HG02852 (cell line): ENCODE results near the gene CEMP1.

Experiments used
- ATAC-seq: cut with Tn5 transposase; IDR thresholded peaks from one replicate; pipeline ENCODE4 v1.9.1; 2021; ENCODE audit warnings: mild to moderate bottlenecking, moderate library complexity; ENCODE audit not compliant: unreplicated experiment

The CEMP1 gene

DNA sequence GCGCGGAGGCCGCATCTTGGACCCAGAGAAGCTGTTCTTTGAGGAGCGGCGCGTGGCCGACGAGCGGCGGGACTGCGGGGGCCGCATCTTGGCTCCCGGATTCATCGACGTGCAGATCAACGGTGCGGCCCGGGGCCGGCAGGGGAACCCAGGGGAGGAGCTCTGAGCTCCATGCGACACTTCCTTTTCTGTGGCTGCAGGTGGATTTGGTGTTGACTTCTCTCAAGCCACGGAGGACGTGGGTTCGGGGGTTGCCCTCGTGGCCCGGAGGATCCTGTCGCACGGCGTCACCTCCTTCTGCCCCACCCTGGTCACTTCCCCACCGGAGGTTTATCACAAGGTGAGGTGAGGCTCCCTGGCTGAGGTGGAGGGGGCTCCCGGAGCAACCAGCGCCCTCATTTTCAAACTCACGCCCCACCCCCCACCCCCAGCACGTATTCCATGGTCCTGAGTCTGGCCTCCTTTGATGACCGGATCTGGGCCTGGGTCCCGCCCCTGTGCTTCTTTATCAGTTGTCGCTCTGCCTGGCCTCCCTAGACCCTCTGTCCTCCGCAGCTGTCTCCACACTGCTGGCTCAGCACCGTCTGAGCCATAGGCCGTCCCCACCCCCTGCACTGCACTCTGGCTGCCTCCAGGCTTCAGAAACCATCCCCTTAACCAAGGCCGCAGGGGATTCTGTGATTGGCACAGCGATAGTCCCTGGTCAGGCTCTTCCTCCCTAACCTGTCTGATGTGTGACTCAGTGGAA is 10.2 kb downstream of the CEMP1 start:
- ATAC-seq = no peak

DNA sequence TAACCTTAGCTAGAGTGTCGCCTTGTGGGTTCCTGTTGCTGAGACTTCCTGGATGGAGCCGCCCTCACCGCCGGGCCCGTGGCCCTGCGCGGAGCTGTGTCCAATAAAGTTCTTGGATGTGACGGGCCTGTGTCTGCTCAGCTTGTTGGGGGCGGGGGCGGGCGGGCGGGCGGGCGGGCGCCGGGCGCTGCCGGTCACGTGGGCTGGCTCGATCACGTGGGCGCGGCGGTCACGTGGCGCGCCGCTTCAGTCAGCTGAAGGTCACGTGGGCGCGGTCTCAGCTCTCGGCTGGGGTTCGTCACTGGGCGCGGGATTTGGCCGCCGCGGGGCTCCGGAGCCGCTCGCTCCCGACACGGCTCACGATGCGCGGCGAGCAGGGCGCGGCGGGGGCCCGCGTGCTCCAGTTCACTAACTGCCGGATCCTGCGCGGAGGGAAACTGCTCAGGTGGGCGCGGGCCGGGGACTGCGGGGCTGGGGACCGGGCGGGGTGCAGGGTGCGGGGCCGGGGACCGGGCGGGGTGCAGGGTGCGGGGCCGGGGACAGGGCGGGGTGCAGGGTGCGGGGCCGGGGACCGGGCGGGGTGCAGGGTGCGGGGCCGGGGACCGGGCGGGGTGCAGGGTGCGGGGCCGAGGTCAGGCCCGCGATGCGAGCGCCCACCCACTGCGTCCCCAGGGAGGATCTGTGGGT is 11.0 kb downstream of the CEMP1 start, which contains the start of gene AMDHD2:
Gene AMDHD2, plus strand, starts transcription at position 275 of the 687 bp plus-strand sequence. Its CDS starts 88 bp downstream, at position 363.
- ATAC-seq = no peak

DNA sequence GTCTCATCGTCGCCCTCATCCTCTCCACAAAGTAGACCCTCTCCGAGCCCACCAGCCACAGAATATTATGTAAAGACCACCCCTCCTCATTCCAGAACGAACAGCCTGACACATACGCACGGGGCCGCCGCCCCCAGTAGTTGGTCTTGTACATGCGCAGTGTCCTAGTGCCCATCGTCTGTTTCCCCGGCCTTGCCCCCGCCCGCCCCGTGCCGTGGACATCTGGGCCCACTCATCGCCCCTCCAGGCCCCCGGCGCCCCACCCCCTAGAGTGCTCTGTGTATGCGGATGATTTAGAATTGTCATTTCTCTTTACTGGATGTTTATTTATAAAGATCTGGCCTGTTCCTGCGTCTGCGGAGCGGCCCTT is 11.5 kb downstream of the CEMP1 start:
- ATAC-seq = no peak

DNA sequence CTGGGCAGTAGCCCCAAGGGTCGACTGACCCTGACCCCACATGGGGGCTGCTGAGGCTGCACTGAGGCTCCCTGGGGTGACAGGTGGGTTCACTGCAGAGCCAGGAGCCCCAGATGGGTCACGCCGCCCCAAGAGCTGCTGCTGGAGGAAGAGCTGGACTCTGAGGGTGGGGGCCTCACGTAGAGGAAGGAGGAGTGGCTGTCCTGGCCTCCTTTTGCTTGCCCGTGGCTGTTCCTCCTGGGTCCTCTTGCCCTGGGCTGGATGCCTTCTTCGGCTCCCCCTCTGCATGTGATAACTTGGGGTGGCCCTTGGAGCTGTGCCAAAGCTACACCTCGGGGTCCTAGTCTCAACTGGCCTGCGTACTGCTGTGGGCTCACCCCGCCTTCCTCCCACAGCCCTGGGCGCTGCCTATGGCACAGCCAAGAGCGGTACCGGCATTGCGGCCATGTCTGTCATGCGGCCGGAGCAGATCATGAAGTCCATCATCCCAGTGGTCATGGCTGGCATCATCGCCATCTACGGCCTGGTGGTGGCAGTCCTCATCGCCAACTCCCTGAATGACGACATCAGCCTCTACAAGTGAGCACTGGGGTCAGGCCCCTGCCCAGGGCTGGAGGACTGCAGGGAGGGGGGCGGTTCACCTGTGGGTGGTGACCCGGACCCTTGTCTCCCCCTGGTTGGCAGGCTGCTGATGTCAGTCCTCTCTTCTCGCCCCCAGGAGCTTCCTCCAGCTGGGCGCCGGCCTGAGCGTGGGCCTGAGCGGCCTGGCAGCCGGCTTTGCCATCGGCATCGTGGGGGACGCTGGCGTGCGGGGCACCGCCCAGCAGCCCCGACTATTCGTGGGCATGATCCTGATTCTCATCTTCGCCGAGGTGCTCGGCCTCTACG is 12.1 kb downstream of the CEMP1 start:
- ATAC-seq = no peak

DNA sequence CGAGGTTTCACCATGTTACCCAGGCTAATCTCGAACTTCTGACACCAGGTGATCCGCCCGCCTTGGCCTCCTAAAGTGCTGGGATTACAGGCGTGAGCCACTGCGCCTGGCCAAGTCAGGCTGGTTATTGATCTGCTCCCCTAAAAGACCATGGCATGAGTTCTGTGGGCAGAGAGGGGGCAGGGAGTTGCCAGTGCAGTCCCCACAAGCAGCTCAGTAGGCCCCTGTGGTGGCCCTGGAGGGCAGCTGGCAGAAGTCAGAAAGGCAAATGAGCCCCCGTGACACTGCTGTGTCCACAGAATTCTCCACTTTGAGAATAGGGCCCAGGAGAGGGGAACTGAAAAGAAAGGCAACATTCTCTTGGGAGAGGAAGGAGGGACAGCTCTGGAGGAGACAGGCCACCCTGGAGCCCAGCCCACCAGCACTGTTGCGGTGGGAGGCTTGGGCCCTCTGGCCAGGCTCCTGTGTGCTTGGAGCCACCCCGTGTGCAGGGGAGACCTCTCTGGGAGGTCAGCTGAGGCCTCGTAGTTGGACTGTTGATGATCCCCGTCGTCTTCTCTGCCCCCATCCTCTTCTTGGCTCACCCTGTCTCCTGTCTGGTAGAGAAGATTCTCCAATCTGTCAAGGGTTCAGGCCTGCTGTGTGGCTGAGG is 13.1 kb downstream of the CEMP1 start:
- ATAC-seq = no peak

DNA sequence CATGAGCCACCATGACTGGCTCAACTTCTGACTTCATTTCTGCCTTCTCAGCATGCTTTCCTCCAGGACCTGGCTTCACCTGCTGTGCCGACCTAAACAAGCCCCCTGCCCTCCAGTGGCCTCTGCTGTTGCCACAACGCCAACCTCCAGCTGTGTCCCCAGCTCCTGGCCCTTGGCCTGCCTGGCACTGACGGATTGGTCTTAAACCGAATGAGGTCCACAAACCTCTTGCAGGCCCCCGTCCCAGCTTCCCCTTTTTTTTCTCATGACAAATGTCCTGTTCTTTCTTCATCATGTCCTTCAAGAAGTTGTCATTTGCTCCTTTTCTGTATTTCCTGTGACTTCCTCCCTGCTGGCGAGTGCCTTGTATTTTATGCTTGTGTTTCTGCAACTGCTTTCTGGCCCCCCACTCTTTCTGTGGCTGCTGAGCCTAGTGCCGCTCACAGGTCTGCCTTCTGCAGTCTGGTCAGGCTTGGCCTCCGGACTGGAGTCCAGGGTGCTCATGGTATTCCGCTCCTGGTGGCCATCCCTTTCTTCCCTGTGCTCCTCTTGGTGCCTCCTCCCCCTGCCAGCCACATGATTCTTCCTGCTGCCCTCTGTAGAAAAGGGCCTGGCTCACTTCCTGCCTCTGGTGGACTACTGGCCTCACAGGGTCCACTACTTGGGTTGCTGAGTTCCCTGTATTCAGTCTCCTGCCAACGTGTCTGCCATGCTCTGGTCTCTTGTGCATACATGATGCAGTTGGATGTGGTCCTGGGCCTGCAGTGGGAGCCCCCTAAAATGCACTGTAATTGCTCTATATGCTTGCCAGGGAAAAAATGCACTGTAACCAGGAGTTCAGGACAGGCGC is 14.6 kb downstream of the CEMP1 start:
- ATAC-seq = no peak

DNA sequence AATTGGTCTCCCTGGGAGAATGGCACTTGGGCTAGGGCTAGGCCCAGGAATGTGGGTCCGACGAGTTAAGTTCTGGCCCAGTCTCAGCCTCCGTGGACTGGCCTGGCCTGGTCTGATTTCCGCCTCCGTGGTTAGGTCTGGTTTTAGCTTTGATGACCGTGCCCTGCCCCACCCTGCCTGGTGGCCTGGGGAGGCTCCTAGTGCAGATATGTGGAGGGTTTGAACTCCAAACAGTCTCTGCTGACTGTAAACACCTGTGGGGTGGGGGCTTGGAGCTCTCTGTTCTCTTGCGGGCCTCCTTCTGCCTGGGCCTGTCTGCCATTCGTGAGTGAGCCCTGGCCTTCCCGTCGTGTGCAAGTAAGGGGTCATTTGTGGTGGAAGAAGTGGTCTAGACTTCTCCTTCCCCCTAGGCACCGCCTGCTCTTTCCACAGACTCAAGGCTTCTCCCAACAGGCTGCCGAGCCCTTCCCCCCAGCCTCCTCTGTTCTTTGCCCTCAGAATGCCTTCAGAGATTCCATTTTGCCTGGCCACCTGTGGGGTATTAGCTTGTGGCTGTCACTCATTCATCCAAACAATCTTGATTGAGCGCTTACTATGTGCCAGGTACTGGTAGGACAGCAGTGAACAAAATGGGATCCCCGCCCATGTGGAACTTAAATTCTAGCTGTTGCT is 15.9 kb downstream of the CEMP1 start:
- no peak for ATAC-seq

DNA sequence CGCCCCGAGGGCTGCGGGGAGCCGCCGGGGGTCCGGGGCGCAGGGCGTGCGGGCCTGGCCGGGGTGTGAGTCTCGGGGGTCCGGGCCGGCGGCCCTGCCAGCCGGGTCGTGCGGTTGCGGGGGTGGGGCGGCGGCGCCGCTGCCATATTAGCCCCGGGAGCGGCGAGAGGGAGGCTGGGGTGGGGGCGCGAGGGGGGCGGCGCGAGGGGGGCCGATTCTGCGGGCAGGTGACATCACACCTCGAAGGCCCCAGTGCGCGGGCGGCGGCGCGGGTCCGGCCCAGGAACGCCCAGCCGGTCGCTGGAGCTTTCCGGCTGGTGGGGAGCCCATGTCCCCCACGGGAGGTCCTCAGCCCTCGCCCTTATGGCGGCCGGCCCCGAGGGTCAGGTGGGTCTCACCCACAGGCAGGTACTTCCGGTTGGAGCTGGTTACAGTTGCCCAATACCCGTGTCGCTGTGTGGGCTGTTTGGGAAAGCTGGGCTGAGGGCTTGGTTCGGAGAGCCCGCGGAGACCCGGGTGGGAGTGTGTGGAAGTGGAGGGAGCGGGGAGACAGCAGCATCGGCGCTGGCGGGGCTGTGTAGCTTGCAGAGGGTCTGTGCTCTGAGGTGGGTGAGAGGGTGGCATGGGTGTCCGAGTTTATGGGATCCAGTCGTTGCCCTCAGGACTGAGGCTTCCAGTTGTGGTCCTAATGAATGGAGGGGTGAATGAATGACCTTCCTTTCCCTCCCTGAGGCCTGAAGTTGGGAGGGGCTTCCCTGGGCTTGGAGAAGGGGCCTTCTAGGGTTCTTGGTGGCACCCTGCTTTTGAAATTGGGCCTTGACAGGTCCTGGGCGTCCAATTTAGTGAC is 16.7 kb downstream of the CEMP1 start:
- ATAC-seq = no peak

DNA sequence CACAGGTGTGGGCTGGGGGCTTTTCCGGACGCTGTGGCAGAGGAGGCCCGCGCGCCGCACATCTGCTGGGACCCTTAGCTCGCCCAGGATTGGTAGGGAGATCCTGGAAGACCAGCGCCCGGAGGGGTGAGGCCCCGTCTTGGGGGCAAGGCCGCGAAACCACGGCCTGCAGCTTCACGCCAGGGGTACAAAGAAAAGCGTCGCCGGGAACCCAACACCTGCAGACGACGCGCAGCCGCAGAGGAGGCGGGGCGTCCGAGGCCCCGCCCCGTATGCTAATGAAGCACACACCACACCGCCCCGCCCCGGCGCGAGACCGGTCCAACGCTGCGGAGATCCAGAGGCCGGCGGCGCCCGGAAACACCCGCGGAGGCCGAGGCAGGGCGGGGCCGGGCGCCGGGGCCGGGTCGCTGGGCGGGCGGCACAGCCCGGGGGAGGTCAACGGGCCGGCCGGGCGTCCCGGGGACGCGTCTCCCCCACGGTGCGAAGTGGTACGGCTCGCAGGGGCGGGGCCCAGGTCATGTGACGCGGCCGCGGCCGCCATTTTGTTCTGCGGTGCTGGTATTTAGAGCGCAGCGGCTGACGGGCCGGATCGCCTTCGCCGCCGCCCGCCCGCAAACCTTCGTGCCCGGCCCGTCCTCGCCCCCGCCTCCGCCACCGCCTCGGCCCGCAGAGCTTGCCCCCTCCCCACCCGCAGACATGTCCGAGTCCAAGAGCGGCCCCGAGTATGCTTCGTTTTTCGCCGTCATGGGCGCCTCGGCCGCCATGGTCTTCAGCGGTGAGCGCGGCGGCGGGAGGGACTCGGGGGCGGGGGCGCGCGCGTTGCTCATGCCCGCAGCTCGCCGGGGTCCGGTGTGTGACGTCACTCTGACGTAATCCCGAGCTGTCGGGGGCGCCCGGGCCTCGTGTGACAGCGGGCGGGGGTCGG is 17.5 kb downstream of the CEMP1 start, which contains the start of gene ATP6V0C:
Gene ATP6V0C, plus strand, starts transcription at position 548 of the 928 bp plus-strand sequence. Its CDS starts 152 bp downstream, at position 700.
- ATAC-seq = peak; percentile 75

DNA sequence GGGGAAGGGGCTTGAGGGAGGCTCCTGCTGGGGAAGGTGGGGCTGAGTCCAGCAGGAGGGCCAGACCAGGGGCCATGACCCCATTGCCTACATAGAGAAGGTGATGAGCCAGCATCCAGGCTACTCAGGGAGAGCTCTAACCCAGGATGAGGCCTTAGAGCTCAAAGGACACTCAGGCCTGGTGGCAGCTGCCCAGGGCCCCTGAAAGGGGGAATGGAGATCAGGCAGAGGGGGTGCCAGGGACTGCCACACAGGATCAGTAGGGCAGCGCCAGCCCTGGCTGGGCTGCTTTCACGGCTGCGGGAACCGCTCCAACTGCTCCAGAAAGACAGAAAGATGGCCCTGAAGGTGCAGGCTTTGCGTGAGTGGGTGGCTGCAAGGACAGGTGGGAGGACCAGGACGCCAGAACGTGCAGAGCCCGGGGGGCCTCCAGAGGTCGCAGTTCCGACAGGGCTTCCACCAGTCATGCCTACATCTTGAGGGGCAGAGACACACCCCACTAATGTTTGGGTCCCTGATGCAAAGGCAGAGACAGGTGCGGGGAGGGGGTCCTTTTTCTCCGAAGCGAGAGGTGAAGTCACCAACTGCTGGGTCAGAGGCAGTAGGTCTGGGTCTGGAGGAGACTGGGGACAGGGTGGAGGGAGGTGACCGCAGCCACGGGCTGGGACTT is 18.3 kb downstream of the CEMP1 start:
- no peak for ATAC-seq

DNA sequence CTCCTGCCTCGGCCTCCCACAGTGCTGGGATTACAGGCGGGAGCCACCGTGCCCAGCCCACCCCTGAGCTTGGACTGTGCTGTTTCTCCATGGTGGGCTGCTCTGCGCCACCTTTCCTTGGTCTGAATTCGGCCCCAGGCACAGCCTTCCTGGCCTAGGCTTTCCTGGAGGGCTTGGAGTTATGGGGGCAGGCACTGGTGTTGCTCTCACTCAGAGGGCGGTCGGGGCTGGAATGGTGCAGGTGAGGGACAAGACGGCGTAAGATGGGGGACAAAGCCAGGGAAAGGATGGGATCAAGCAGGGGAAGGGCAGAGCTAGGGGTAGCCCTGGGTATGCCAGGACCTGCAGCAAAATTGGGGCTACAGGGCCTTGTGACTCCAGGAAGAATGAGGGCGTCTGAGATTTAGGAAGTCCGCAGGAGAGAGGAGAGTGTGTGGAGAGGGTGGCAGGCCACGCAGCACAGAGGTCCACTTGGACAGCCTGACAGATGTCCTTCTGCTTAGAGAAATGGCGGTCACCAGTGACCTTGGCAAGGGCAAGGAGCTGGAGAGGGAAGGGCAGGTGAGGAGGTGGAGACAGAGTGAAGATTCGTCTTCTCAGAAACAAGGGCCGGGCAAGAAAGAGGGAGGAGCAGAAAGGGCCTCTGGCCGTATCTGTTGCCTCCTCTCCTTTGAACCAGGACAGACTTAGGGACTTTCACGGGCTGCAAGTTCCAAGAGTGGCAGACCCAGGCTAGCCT is 19.0 kb downstream of the CEMP1 start:
- ATAC-seq = no peak

DNA sequence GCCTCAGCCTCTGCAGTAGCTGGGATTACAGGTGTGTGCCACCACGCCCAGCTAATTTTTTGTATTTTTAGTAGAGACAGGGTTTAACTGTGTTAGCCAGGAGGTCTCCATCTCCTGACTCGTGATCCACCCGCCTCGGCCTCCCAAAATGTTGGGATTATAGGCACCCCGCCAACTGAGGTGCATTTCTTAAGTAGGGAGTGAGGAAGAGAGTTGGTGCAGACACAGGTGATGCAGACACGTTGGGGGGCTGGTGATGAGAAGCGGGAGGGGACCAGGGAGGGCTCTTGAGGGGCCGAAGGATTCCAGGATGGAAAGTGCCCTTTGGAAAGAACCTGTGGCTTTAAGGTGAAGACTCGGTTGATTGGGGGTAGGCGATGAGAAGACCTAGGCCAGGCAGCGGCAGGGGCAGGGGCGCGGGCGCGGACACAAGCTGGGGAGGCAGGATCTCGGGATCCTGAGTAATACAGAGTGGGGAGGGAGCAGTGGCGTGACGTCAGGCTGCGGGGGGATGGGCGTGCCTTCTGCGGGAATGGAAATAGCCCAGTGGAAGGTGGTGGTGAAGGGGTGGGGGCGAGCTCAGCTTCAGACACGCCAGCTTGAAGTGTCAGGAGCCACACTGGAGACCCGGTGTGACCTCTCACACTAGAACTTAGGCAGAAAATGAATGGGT is 19.9 kb downstream of the CEMP1 start:
- ATAC-seq = no peak

DNA sequence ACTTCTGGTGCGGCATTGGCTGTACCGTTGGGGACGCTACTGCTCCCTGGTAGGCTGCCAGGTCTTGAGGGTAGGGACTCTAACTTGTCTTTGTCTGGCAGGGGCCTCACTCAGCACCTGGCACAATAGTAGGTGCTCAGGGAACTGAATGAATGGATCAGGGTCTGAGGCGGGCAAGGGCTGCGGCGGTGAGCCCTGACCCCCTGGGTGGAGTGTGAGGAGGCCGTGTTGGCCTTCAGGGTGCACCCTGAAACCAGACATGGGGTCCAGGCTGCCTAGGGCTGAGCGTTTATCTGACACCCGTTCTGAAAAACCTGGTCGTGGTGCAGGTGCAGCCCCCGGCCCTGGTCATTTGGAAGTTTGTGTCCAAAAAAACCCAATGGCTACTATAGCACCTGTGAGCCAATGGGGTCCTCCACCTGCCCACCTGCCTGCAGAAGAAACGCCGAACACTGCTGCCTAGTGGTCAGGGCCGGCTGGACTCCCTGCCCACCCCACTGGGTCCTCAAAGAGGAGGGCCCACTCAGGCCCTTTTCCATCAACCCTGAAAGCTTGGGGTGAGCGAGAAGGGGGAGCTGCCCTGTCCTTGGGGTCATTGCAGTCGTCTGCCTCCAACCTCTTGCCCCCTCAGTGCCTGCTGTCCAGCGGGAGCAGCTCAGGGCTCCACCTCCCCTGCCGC is 22.3 kb downstream of the CEMP1 start:
- ATAC-seq = no peak

DNA sequence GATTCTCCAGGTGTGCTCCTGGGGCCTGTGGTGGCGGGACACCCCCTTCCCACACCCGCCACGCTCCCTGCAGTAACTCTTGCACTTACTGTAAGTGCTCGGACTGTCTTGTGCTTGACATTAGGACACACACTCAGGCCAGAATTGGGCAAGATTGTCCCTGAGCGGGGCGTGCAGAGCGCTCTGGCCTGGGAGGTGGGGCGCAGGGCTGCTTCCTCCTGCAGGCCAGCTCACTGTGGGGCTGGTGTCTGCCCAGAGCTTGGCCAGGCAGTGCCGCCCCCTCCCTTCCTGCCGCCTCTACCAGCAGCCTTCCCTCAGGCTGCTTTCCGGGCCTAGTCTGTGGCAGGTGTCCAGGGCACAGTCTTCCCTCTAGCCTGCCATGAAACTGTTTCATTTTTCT is 23.5 kb downstream of the CEMP1 start:
- no peak for ATAC-seq

DNA sequence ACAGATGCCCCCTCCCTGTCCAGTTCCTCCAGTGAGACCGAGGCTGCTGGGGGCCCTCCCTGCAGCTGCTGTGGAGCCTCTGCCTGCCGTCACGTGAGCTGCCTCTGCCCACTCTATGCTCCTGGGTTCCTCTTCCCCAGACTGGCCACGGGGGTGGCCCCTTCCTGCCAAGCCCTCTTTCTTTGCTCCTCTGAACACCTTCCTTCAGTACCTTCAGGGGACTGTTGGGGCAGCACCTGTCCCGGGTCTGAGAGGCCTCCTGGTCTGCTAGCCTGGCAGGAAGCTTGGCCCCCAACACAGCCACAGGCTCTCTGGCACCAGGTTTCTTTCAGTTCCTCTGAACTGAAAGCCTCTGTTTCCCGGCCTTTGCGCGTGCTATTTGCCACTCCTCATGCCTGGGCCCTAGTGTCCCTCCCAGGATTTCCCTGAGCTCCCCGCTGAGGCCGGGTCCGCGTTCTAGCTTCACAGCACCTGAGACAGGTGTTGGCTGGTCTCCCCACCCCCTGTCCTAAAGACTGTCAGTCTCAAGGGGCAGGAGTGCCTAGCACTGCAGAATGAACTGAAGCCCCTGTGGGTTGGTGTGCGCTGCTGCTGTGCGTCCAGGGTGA is 24.1 kb downstream of the CEMP1 start:
- ATAC-seq = peak; percentile 61
